ENCODE data around the gene RAD18.

The RAD18 gene

GRCh38 chr3:8929860-8930259 is 33.4 kb downstream of the RAD18 start:
- no peaks in the 10 kb centered on the region for H3K9me3 ChIP-seq (ENCODE audit: control insufficient read depth, low read length)
- TF ChIP-seq CTCF (IDR thresholded peaks at IDR 0.05): no peak
- H3K9ac ChIP-seq: no peak overlapping the region
- no peak overlapping the region for H2AFZ ChIP-seq
- H3K79me2 ChIP-seq: no peaks in the 10 kb centered on the region
- H3K4me2 ChIP-seq (ENCODE audit: low read length): no peak overlapping the region
- H3K4me3 ChIP-seq (ENCODE audit: low read depth, low read length): no peak overlapping the region
- no peaks in the 10 kb centered on the region for H3K4me1 ChIP-seq
- no peak overlapping the region for H3K27ac ChIP-seq
- H3K27me3 ChIP-seq (ENCODE audit: control insufficient read depth, insufficient read depth, low read length): no peaks in the 10 kb centered on the region
- no peaks in the 10 kb centered on the region for H3K36me3 ChIP-seq (ENCODE audit: control insufficient read depth, insufficient read depth, low read length)

- no peak overlapping the region for H3K4me2 ChIP-seq (ENCODE audit: low read length)
- TF ChIP-seq CTCF (IDR thresholded peaks at IDR 0.05): no peak
- H3K27me3 ChIP-seq (ENCODE audit: control insufficient read depth, insufficient read depth, low read length): no peaks in the 10 kb centered on the region
- H3K79me2 ChIP-seq: no peaks in the 10 kb centered on the region
- H2AFZ ChIP-seq: no peak overlapping the region
- H3K9me3 ChIP-seq (ENCODE audit: control insufficient read depth, low read length): no peaks in the 10 kb centered on the region
- H3K27ac ChIP-seq: no peak overlapping the region
- no peaks in the 10 kb centered on the region for H3K36me3 ChIP-seq (ENCODE audit: control insufficient read depth, insufficient read depth, low read length)
- no peak overlapping the region for H3K4me3 ChIP-seq (ENCODE audit: low read depth, low read length)
- no peaks in the 10 kb centered on the region for H3K4me1 ChIP-seq
- no peak overlapping the region for H3K9ac ChIP-seq
Observed at GRCh38 chr3:8914491-8914890, 48.8 kb downstream of the RAD18 start.

GRCh38 chr3:8911781-8912180 is 51.5 kb downstream of the RAD18 start:
- no peak for TF ChIP-seq CTCF (IDR thresholded peaks at IDR 0.05)
- H3K27ac ChIP-seq: no peak overlapping the region
- H2AFZ ChIP-seq: no peak overlapping the region
- H3K4me1 ChIP-seq: no peaks in the 10 kb centered on the region
- no peaks in the 10 kb centered on the region for H3K27me3 ChIP-seq (ENCODE audit: control insufficient read depth, insufficient read depth, low read length)
- no peak overlapping the region for H3K4me2 ChIP-seq (ENCODE audit: low read length)
- H3K9ac ChIP-seq: no peak overlapping the region
- no peak overlapping the region for H3K4me3 ChIP-seq (ENCODE audit: low read depth, low read length)
- H3K36me3 ChIP-seq (ENCODE audit: control insufficient read depth, insufficient read depth, low read length): no peaks in the 10 kb centered on the region
- no peaks in the 10 kb centered on the region for H3K79me2 ChIP-seq
- H3K9me3 ChIP-seq (ENCODE audit: control insufficient read depth, low read length): no peaks in the 10 kb centered on the region

GRCh38 chr3:8909160-8909559 is 54.1 kb downstream of the RAD18 start:
- no peak for TF ChIP-seq CTCF (IDR thresholded peaks at IDR 0.05)

GRCh38 chr3:8903191-8903590 is 60.1 kb downstream of the RAD18 start:
- Histone ChIP-seq H3K36me3 (ENCODE audit: control insufficient read depth, insufficient read depth, low read length) (no peaks in the 10 kb centered on the region), H3K27ac (no peak overlapping the region), H3K4me1 (no peaks in the 10 kb centered on the region), H3K9ac (no peak overlapping the region), H3K27me3 (ENCODE audit: control insufficient read depth, insufficient read depth, low read length) (no peaks in the 10 kb centered on the region), H3K79me2 (no peaks in the 10 kb centered on the region), H3K9me3 (ENCODE audit: control insufficient read depth, low read length) (no peaks in the 10 kb centered on the region), H3K4me3 (ENCODE audit: low read depth, low read length) (no peak overlapping the region), H2AFZ (no peak overlapping the region), H3K4me2 (ENCODE audit: low read length) (no peak overlapping the region)
- TF ChIP-seq CTCF (IDR thresholded peaks at IDR 0.05): no peak

More at GRCh38 chr3:8909160-8909559, 54.1 kb downstream of the RAD18 start:
- Histone ChIP-seq H2AFZ (no peak overlapping the region), H3K4me1 (no peaks in the 10 kb centered on the region), H3K4me2 (ENCODE audit: low read length) (no peak overlapping the region), H3K9me3 (ENCODE audit: control insufficient read depth, low read length) (no peaks in the 10 kb centered on the region), H3K27me3 (ENCODE audit: control insufficient read depth, insufficient read depth, low read length) (no peaks in the 10 kb centered on the region), H3K36me3 (ENCODE audit: control insufficient read depth, insufficient read depth, low read length) (no peaks in the 10 kb centered on the region), H3K4me3 (ENCODE audit: low read depth, low read length) (no peak overlapping the region), H3K9ac (no peak overlapping the region), H3K79me2 (no peaks in the 10 kb centered on the region), H3K27ac (no peak overlapping the region)

Data from parathyroid adenoma (tissue), 2 donors.